Astrocyte of the spinal cord (primary cell): ENCODE measurements around the gene PRSS33.

Experiments
- DNase-seq: peaks from one replicate; pipeline ENCODE4 v3.0.0; 2011; ENCODE audit warnings: low read depth, low spot score
- H3K4me3 ChIP-seq: 2 replicates; pipeline ENCODE4 v1.5.1; 2011; ENCODE audit warnings: low read depth, mild to moderate bottlenecking, low read length, moderate library complexity
- in situ Hi-C: cut with HindIII; loops from 2 replicates; pipeline ENCODE4 v1.10.0; 2017; ENCODE audit warnings: low sequenced_read_pairs
- TF ChIP-seq, protein P1 (sequence below): IDR thresholded peaks from 2 replicates; pipeline ENCODE4 v1.5.1; 2012; ENCODE audit warnings: low read depth, mild to moderate bottlenecking, low read length, inconsistent platforms

The PRSS33 gene

DNA sequence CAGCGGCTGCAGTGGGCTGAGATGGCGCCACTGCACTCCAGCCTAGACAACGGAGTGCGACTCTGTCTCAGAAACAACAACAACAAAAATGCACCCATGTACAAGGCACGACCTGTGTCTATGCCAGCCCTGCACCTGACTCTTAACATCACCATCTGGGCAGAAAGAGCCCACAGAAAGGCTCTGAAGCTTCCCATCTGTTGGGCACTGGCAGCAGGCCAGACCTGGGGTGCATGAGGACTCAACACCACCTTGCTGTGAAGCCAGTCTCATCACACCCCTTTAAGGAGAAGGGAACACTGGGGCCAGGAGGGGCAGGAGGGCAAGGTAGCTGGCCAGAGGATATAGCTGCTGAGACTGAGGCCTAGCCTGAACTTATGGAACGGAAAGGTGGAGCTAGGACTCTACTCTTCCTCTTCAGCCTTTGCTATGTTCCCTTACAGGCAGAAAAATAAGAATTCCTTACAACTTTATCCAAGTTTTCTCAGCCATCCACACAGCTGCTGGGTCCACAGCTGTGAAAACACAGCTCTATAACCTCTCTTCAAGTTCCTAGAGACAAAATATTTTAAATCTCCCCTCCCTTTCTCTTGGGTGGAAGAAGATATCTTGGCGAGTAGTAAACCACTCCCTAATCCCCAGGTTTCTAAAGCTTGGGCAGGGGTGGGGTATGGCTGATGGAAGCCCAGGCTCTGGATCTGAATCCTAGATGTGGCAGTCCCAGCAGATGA is 13.0 kb downstream of the PRSS33 start:
- in situ Hi-C loops = no loop called here
- DNase-seq = peak; percentile 12
- TF ChIP-seq, protein P1, sequence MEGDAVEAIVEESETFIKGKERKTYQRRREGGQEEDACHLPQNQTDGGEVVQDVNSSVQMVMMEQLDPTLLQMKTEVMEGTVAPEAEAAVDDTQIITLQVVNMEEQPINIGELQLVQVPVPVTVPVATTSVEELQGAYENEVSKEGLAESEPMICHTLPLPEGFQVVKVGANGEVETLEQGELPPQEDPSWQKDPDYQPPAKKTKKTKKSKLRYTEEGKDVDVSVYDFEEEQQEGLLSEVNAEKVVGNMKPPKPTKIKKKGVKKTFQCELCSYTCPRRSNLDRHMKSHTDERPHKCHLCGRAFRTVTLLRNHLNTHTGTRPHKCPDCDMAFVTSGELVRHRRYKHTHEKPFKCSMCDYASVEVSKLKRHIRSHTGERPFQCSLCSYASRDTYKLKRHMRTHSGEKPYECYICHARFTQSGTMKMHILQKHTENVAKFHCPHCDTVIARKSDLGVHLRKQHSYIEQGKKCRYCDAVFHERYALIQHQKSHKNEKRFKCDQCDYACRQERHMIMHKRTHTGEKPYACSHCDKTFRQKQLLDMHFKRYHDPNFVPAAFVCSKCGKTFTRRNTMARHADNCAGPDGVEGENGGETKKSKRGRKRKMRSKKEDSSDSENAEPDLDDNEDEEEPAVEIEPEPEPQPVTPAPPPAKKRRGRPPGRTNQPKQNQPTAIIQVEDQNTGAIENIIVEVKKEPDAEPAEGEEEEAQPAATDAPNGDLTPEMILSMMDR = no peak
- no peak overlapping the region for H3K4me3 ChIP-seq

DNA sequence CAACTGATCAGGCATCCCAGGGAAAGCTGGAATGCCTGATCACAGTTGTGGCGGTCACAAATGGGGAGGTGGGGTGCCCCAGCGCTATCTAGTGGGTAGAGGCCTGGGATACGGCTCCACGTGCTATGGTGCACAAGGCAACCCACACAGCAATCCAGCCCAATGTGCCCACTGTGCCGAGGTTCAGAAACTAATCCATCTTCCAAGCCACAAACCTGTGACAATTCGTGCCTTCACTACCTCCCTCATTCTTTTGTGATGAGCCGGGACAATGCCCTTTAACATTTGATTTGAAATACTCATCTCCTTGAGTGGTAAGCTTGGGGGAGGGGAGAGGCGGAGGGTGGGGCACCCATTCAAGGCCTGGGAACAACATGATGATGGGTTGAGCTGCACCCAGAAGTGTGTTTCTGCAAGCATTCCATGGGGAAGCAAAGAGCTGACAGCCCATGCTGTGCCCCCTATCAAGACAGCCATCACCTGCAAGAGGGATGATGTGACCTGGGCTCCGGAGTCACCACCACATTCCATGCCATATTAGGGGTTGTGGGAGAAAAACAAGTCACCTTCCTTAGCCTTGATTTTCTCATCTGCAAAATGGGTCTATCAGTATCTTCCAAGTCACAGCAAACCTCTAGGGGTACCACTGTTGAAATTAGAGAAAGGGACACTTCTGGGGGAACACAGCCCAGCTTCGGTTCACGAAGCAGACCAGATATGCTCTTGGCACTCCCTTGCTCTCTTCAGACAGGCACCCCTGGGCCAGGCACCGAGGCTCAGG is 14.0 kb downstream of the PRSS33 start:
- no peak overlapping the region for H3K4me3 ChIP-seq
- in situ Hi-C loops = no loop called here
- TF ChIP-seq, protein P1 = no peak
- no peak for DNase-seq

DNA sequence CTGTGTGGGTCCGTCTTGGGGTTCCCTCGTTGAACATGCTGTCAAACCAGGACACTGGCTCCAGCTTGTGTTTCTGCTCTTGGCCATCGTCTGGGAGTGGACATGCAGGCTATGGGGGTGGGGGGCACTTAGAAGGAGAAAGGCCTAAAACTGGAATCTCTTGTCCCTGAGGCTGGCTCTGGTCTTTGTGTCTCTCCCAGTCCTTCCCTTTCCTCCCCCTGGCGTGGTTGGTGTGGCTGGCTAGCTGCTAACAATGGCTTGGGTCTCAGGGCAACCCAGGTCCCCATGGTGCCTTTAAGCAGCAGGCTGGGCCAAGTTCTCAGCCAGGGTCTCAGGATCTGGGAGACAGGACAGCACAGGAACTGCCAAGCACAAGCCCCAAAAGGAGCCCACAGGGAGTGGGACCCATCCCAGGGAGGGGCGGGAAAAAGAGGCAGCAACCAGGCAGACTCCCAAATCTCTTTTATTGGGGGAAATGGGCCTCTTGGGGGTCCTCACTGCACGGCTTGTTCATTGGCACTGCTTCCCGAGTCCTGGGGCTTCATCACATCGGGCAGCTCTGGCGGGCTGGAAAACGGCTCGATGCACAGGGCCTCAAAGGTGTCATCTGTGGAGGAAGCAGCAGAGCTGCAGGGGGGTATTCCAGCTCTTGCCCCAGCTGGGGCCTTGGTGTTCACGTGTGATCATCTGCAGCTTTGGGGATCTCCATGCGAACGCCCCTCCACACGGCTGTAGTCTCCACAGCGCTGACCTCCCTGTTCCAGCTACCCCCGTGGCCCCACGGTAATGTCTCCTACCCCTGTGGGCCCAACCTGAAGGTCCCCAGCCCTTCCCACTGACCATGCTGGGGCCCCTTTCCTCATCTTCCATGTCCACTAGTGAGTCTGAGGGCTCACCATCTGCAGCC is 15.6 kb downstream of the PRSS33 start:
- TF ChIP-seq, protein P1 = no peak
- DNase-seq = no peak
- in situ Hi-C loops = no loop called here
- H3K4me3 ChIP-seq = no peak overlapping the region

DNA sequence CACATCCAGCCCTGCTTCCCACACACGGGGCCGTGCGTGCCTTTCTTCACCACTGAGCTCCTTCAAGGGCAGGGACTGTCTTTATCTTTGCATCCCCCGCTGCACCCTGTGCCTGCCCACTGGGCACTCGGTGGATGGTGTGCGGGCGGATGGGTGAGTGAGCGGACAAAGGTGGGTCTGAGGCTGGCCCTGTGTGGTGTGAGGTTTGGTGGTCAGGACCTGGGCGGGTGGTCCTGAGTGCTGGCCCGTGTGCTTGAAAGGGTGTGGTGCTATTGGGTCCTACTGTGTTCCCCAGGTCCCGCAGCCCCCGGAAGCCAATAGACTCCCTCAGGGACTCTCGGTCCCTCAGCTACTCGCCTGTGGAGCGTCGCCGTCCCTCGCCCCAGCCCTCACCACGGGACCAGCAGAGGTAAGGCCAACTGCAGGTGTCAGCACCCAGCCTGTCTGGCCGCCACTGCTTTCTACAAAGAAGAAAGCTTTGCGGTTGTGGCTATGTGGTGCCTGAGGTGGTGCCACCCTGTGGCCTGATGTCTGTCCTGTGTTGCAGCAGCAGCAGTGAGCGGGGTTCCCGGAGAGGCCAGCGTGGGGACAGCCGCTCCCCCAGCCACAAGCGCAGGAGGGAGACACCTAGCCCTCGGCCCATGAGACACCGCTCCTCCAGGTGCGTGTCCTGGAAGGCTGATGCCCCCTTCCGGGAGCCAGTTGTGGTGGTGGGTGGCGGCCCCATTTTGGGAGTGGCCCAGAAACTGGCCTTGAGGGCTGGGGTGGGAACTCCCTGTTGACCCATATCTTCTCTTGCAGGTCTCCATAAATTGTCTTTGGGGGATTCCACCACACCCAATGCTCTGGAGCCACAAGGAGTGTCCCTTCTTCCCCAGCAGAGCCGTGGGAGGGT is 17.1 kb downstream of the PRSS33 start:
- in situ Hi-C loops = no loop called here
- TF ChIP-seq, protein P1 = peak; percentile 7
- DNase-seq = no peak
- no peak overlapping the region for H3K4me3 ChIP-seq

DNA sequence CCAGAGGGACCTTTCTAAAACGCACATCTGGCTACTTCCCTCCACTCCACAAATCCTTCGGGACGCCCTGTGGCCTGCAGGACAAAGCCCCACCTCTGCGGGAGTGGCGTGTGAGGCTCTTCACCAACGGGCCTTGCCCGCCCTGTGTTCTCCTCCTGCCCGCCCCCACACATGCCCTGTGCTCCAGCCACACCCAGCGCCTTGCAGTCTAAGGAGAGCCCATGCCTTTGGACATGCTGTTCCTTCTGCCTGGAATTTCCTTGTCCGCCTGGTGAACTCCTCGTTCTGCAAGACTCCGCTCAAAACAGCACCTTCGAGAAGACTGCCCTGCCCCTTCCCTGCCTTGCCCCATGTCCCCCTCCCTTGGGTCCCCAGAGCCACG is 17.7 kb downstream of the PRSS33 start:
- DNase-seq = no peak
- H3K4me3 ChIP-seq = no peak overlapping the region
- in situ Hi-C loops = no loop called here
- TF ChIP-seq, protein P1 = no peak
